ENCODE measurements around the gene LRP5. TPM values are rescaled to one million over a fixed set of nuclear protein-coding genes. Genes with fewer than 3 reads are reported as not detected.

The LRP5 gene
- polyA plus RNA-seq, 1 donor (not counting 4 experiments of a cell fraction or from before 2014, with no cell fraction given), result 6.6 TPM

GRCh38 chr11:68341557-68342458, 29.4 kb downstream of the LRP5 start:
- H3K4me1 ChIP-seq (ENCODE audit: control insufficient read depth, extremely low read depth, insufficient read depth, low read length), result peaks cover 55% of the 10 kb centered on the region
- H2AFZ ChIP-seq (ENCODE audit: control insufficient read depth, low read length), result peak overlapping the region; percentile 66
- no peaks in the 10 kb centered on the region for H3K9me3 ChIP-seq (ENCODE audit: control insufficient read depth, low read depth, low read length)
- peak in 1 of 3 experiments; percentile 16 for TF ChIP-seq CTCF (optimal IDR thresholded peaks at IDR 0.05 in 1 of 3, IDR thresholded peaks at IDR 0.05 in 1 of 3, conservative IDR thresholded peaks at IDR 0.05 in 1 of 3; ENCODE audit: extremely low read depth in 1 of 3, insufficient read depth in 2 of 3, low read length in 3 of 3)
- no peak for TF ChIP-seq EZH2 (IDR thresholded peaks at IDR 0.05; ENCODE audit: low read length)
- peak overlapping the region; percentile 63 for H3K27ac ChIP-seq (ENCODE audit: control insufficient read depth, insufficient read depth, low read length)
- H3K4me3 ChIP-seq (ENCODE audit: control insufficient read depth in 2 of 3, extremely low read depth in 1 of 3, insufficient read depth in 2 of 3, low read depth in 1 of 3, low read length in 3 of 3), result peak overlapping the region in 2 of 3 experiments; percentile 13 to 29
- H3K9me1 ChIP-seq (ENCODE audit: control insufficient read depth, extremely low read depth, insufficient read depth, low read length), result no peaks in the 10 kb centered on the region
- peak overlapping the region; percentile 81 for H3K4me2 ChIP-seq (ENCODE audit: control insufficient read depth, extremely low read depth, insufficient read depth, low read depth, low read length)
- peak overlapping the region; percentile 68 for H3K9ac ChIP-seq (ENCODE audit: control insufficient read depth, extremely low read depth, insufficient read depth, low read length)
- peaks cover 4% of the 10 kb centered on the region for H4K20me1 ChIP-seq (ENCODE audit: control insufficient read depth, extremely low read depth, insufficient read depth, low read length)
- DNase-seq (ENCODE audit: low read depth, low spot score) (no peak), FAIRE-seq (no peak)
- H3K36me3 ChIP-seq (ENCODE audit: control insufficient read depth in 2 of 2, extremely low read depth in 1 of 2, insufficient read depth in 2 of 2, low read length in 2 of 2), result no peaks in the 10 kb centered on the region
- dilution Hi-C loops (cut with MboI; ENCODE audit: extremely low pct_ligation_motif_present, low sequenced_read_pairs), result no loop called here
- H3K27me3 ChIP-seq (ENCODE audit: control insufficient read depth, extremely low read depth, insufficient read depth, low read length), result no peaks in the 10 kb centered on the region
- H3K79me2 ChIP-seq (ENCODE audit: control insufficient read depth, insufficient read depth, low read length), result peaks cover 43% of the 10 kb centered on the region

GRCh38 chr11:68342459-68343158, 30.2 kb downstream of the LRP5 start:
- H4K20me1 ChIP-seq (ENCODE audit: control insufficient read depth, extremely low read depth, insufficient read depth, low read length), result peaks cover 2% of the 10 kb centered on the region
- no peaks in the 10 kb centered on the region for H3K27me3 ChIP-seq (ENCODE audit: control insufficient read depth, extremely low read depth, insufficient read depth, low read length)
- H2AFZ ChIP-seq (ENCODE audit: control insufficient read depth, low read length), result peak overlapping the region; percentile 66
- peak overlapping the region in 2 of 3 experiments; percentile 13 to 29 for H3K4me3 ChIP-seq (ENCODE audit: control insufficient read depth in 2 of 3, extremely low read depth in 1 of 3, insufficient read depth in 2 of 3, low read depth in 1 of 3, low read length in 3 of 3)
- H3K9ac ChIP-seq (ENCODE audit: control insufficient read depth, extremely low read depth, insufficient read depth, low read length), result peak overlapping the region; percentile 68
- H3K9me1 ChIP-seq (ENCODE audit: control insufficient read depth, extremely low read depth, insufficient read depth, low read length), result no peaks in the 10 kb centered on the region
- TF ChIP-seq CTCF (optimal IDR thresholded peaks at IDR 0.05 in 1 of 3, IDR thresholded peaks at IDR 0.05 in 1 of 3, conservative IDR thresholded peaks at IDR 0.05 in 1 of 3; ENCODE audit: extremely low read depth in 1 of 3, insufficient read depth in 2 of 3, low read length in 3 of 3) (peak in 1 of 3 experiments; percentile 4), EZH2 (IDR thresholded peaks at IDR 0.05; ENCODE audit: low read length) (no peak)
- dilution Hi-C loops (cut with MboI; ENCODE audit: extremely low pct_ligation_motif_present, low sequenced_read_pairs), result no loop called here
- FAIRE-seq (no peak), DNase-seq (ENCODE audit: low read depth, low spot score) (no peak)
- H3K4me2 ChIP-seq (ENCODE audit: control insufficient read depth, extremely low read depth, insufficient read depth, low read depth, low read length), result peak overlapping the region; percentile 81
- peak overlapping the region; percentile 63 for H3K27ac ChIP-seq (ENCODE audit: control insufficient read depth, insufficient read depth, low read length)
- peaks cover 47% of the 10 kb centered on the region for H3K4me1 ChIP-seq (ENCODE audit: control insufficient read depth, extremely low read depth, insufficient read depth, low read length)
- no peaks in the 10 kb centered on the region for H3K36me3 ChIP-seq (ENCODE audit: control insufficient read depth in 2 of 2, extremely low read depth in 1 of 2, insufficient read depth in 2 of 2, low read length in 2 of 2)
- H3K79me2 ChIP-seq (ENCODE audit: control insufficient read depth, insufficient read depth, low read length), result peaks cover 47% of the 10 kb centered on the region
- no peaks in the 10 kb centered on the region for H3K9me3 ChIP-seq (ENCODE audit: control insufficient read depth, low read depth, low read length)

Data from keratinocyte (primary cell).